ENCODE measurements around the gene PLXNC1.

GRCh38 chr12:94228488-94228907, 80.1 kb downstream of the PLXNC1 start:
- TF ChIP-seq EP300 (IDR thresholded peaks at IDR 0.05; ENCODE audit: borderline replicate concordance in 1 of 2, low read depth in 2 of 2, low read length in 2 of 2) = no peak
- TF ChIP-seq SAP30 (IDR thresholded peaks at IDR 0.05; ENCODE audit: insufficient read depth, insufficient replicate concordance, low read length) = no peak
